C4-2B (cell line): ENCODE measurements around the gene NAA11.
"Not testable (repeated sequence)": the region's sequence is repeated elsewhere in the genome, so short reads cannot be mapped to it uniquely, and the experiment has no call there.

Source experiments
- H3K27ac ChIP-seq: fragments of 450-650 bp; 2 replicates; pipeline ENCODE4 v1.5.1; 2017
- CTCF ChIP-seq: fragments of 450-650 bp; conservative IDR thresholded peaks from 2 replicates; pipeline ENCODE4 v1.5.1; 2017; ENCODE audit warnings: mild to moderate bottlenecking
- ZFX ChIP-seq: fragments of 450-650 bp; IDR thresholded peaks from 2 replicates; pipeline ENCODE4 v1.6.1; 2017

NAA11 gene

GRCh38 chr4:79288185-79288584 is 37.7 kb downstream of the NAA11 start:
- no peak overlapping the region for H3K27ac ChIP-seq
- TF ChIP-seq CTCF (no peak), ZFX (no peak)

DNA sequence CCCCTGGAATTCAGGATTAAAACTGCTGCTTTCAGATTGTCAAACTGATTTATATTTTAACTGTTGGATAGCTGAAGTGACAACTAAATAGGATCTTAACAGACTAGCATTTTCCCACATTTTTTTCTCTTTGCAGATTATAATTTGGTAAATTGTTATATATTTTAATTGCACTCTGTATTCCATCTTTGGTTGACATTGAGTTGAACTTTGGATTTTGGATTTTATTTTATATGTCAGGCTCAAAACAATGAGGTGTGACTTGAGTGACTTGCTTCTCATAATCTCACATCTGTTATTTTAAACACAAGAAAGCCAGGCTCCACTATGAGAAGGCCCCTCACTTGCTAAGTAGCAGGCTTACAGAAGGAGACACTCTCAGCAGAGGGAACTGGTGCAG is 38.1 kb downstream of the NAA11 start:
- no peak overlapping the region for H3K27ac ChIP-seq
- TF ChIP-seq ZFX: no peak
- no peak for TF ChIP-seq CTCF

- H3K27ac ChIP-seq: no peak overlapping the region
- TF ChIP-seq CTCF: no peak
Observed at GRCh38 chr4:79287076-79287475, 38.8 kb downstream of the NAA11 start.

DNA sequence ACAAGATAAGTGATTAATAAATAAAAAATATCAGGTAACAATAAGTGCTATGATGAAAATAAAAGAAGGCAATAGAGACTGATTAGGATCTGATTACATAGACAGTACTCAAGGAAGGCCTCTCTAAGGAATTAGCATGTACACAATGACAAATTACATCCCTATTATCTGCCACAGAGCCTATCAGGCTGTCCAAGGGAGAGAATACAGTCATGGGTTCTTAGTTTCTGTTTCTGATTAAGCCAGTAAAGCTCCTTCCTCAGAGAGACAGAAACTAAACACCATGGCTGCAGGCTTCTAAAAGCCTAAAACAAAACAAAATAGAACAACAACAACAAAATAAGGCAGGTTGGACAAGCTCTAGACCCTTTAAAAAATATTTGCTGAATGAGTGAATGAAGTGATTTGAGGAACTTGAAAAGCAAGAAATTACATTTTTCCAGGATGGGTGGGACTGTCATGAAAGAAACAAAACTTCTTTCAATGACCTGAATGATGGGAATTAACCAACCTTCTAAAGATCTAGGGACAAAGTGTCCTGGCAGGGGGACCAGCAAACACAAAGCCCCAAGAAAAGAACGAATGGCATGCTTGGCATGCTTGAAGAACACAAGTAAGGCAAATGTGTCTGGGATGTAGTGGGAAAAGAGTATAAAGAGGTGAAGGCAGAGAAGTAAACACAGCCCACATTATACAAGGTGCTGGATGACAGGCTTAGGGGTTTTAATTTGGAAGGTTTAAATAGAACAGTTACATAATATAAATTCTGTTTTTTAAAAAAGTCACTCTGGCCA is 44.1 kb downstream of the NAA11 start:
- no peak overlapping the region for H3K27ac ChIP-seq
- no peak for TF ChIP-seq ZFX
- no peak for TF ChIP-seq CTCF

GRCh38 chr4:79277467-79277866 is 48.4 kb downstream of the NAA11 start:
- H3K27ac ChIP-seq: not testable (repeated sequence)

DNA sequence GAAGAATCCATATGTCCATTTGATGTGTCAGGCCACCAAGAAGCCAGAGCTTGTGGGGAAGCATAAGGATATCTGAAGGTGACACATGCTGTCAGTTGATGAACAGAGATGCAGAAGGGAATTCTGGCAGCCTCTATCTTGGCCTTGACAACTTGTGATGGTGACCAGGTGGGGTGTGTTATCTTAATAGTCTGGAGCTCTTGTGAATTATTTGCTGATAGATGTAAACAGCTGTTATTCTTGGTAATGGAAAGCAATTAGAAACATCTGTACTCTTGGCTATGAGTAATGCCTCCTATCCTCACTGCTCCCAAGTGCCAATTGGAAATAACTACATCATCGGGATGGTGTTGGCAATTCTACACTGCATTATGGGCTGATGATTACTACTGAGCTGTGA is 51.9 kb downstream of the NAA11 start:
- no peak overlapping the region for H3K27ac ChIP-seq
- TF ChIP-seq CTCF: no peak
- TF ChIP-seq ZFX: no peak

- no peak for TF ChIP-seq CTCF
- TF ChIP-seq ZFX: no peak
- no peak overlapping the region for H3K27ac ChIP-seq
Observed at GRCh38 chr4:79272761-79273160, 53.1 kb downstream of the NAA11 start.

GRCh38 chr4:79272126-79272525 is 53.7 kb downstream of the NAA11 start:
- TF ChIP-seq ZFX (no peak), CTCF (no peak)
- H3K27ac ChIP-seq: no peak overlapping the region
